22Rv1 (cell line): Measurements from ENCODE around the gene ZNF319.

Experiments used
- H3K27ac ChIP-seq: fragments of 450-650 bp; 2 replicates; pipeline ENCODE4 v1.5.1; 2017
- ZFX ChIP-seq: fragments of 450-650 bp; IDR thresholded peaks from 2 replicates; pipeline ENCODE4 v1.6.1; 2017; ENCODE audit warnings: antibody characterized with exemption, borderline replicate concordance
- TF ChIP-seq, protein P1 (sequence below): fragments of 450-650 bp; IDR thresholded peaks from 2 replicates; pipeline ENCODE4 v1.5.1; 2017; ENCODE audit warnings: mild to moderate bottlenecking

ZNF319 gene

DNA sequence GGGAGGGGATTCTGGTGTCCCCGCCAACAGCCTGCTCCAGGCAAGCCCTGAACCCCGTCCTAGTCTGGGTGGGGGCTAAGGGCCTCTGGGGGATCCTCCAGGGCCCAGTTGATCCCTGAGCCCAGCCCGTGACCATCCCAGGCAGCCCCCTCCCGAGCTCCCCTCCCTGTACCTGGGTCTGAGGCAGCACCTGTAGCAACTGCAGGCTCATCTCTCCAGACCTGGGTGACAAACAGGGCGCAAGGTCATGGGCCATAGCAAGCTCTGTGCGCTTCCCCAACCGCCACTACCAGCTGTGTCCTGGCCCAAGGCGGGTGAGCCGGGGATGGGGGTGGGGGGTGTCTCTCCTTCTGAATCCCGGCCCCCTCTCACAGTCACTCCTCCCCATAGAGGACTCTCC lies 40.2 kb downstream of the ZNF319 start:
- TF ChIP-seq, protein P1, sequence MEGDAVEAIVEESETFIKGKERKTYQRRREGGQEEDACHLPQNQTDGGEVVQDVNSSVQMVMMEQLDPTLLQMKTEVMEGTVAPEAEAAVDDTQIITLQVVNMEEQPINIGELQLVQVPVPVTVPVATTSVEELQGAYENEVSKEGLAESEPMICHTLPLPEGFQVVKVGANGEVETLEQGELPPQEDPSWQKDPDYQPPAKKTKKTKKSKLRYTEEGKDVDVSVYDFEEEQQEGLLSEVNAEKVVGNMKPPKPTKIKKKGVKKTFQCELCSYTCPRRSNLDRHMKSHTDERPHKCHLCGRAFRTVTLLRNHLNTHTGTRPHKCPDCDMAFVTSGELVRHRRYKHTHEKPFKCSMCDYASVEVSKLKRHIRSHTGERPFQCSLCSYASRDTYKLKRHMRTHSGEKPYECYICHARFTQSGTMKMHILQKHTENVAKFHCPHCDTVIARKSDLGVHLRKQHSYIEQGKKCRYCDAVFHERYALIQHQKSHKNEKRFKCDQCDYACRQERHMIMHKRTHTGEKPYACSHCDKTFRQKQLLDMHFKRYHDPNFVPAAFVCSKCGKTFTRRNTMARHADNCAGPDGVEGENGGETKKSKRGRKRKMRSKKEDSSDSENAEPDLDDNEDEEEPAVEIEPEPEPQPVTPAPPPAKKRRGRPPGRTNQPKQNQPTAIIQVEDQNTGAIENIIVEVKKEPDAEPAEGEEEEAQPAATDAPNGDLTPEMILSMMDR = no peak
- no peak for TF ChIP-seq ZFX
- H3K27ac ChIP-seq = no peak overlapping the region

DNA sequence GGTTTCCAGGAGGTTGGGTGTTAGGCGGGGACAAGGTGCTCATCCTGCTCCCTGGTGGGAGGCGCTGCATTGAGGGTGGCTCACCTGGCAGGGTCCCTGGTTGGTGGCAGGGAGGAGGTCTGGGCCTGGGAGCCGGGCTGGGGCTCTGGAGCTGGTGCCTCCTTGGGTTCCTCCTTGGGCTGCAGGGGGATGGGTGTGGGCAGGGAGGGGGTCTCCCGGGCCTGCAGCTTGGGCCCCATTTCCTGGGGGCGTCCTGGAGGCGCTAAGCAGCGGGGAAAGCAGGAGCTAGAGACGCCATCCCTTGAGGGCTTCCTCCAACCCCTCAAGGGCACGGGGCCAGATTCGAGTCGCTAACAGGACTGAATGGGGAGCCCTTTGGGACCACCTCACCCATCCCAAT lies 40.7 kb downstream of the ZNF319 start:
- no peak for TF ChIP-seq ZFX
- TF ChIP-seq, protein P1 = no peak
- H3K27ac ChIP-seq = no peak overlapping the region

DNA sequence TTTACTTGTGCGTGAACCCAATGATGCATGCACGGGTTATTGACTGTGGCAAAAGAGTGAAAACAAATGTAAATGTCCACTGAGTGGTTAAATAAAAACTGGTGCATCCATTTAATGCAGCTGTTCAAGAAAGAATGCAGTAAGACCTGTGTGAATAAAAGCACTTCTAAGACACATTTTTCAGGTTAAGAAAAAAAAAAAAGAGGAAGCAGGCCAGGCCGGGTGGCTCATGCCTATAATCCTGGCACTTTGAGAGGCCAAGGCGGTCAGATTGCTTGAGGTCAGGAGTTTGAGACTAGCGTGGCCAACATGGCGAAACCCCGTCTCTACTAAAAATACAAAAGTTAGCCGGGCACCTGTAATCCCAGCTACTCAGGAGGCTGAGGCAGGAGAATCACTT lies 41.4 kb downstream of the ZNF319 start:
- no peak overlapping the region for H3K27ac ChIP-seq
- TF ChIP-seq ZFX = no peak
- TF ChIP-seq, protein P1 = no peak

DNA sequence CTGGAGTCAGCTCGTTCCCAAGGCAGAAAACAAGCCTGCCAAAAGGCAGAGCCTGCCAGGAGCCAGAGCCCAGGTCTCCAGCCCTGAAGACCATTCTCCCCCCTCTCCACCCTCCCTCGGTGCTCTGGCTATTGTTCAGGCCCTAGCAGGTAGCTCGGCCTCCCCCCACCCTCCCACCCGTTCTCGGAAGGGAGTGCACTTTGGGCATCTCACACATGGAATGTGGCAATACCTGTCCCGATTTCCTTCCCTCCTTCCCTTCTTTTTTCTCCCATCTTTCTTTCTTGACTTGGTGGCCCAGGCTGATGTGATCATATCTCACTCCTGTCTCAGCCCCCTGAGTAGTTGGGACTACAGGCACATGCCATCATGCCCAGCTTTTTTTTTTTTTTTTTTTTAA lies 41.9 kb downstream of the ZNF319 start:
- H3K27ac ChIP-seq = no peak overlapping the region
- no peak for TF ChIP-seq ZFX
- TF ChIP-seq, protein P1 = no peak

DNA sequence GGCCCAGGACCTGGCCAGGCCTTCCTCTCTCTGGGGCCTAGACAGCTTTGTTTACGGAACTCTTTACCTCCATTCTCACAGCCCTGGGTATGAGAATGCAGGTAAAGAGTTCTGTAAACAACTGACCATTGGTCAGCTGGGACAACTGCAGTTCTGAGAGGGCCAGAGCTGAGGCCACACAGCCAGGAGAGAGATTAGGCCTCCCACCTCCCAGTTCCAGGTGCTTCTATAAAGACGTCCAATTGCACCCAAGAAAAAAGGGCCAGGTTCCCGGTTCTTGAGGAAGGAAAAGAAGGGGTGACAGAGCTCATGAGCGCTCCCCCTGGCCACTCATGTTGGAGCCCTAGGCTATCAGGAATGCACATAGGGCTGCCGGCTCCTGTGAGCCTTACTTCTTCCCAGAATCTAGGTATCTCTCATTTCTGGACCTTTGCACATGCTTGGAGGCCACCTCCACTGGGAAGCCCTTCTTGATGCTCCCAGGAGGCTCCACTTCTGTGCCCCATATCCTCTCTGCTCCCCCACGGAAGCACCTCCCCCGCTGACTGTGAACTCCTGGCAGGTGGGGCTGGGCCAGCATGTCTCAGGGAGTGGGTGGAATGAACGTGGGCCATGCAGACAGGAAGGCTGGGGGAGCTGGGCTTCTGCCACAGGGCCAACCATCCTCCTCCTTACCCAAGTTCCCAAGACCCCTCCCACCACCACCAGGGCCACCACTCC lies 42.6 kb downstream of the ZNF319 start:
- no peak for TF ChIP-seq ZFX
- no peak overlapping the region for H3K27ac ChIP-seq

DNA sequence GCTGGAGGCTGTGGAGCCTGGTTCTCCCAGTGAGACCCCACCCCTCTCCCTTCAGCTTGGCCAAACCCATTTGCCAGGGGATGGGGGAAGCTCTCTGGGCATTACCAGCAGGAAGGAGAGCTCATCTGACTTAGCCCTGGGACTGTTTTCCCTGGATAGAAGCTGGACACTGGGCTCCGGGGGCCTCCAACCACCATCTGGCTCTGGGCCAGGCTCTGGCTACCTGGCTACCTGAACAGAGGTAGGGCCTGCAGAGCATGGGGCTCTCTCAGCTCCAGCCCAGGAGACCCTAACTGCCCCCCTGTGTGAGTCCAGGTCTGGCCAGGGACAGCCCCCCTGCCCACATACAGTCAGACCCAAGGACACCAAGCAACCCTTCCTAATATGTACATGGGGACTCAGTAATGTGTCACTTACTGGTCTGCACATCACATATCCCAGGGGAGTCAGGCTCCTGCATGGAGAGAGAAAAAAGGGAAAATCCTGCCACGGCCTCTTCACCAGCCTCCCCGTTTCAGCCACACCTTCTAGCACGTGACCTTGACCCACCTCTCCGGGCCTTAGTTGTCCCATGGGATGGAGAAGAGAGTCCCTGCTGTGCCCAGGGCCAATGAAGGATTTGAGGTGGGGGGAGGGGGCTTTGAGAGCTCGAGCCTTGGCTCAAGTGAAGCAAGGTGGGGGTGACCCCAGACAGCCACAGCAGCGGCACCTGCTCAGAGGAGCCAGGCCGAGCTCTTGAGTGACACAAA lies 43.4 kb downstream of the ZNF319 start:
- TF ChIP-seq ZFX = no peak
- TF ChIP-seq, protein P1 = no peak
- no peak overlapping the region for H3K27ac ChIP-seq

DNA sequence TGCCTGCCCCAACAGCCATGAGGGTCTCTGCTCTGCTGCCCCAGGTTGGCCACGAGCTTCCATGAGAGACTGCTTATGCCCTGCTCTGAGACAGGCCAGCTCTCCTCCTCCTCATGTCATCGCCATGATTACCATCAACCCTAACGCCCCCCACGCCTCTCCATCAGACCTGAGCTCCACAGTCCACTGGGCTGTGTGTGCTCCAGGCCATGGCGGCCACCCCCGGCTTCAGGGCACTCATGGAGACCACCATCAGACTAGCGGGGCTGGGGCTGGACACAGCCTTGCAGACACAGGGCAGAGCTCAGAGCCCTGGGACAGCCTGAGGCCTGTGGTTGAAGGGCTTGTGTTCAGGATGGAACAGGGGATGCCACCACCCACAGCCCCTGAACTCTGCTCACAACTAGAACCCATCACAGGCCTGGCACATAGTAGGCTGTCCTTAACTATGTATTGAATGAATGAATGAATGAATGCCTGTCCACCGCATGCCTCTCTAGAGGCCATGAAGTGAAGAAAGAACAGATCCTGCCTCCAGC lies 44.1 kb downstream of the ZNF319 start:
- no peak for TF ChIP-seq ZFX
- TF ChIP-seq, protein P1 = no peak
- H3K27ac ChIP-seq = no peak overlapping the region
